Neuronal stem cell (in vitro differentiated cells): Measurements from ENCODE around the gene ELOVL7.

Experiments used
- DNase-seq: peaks from one replicate; pipeline ENCODE4 v3.0.0-alpha.2; 2013; ENCODE audit warnings: low spot score
- H2AFZ ChIP-seq: one replicate; pipeline ENCODE4 v1.6.1; 2013; ENCODE audit warnings: mild to moderate bottlenecking, low read length, inconsistent platforms
- H2AK5ac ChIP-seq: 2 replicates; pipeline ENCODE4 v1.6.1; 2013; ENCODE audit warnings: low read depth, mild to moderate bottlenecking, inconsistent platforms, low read length, moderate library complexity, mixed read lengths
- H2BK120ac ChIP-seq: 2 replicates; pipeline ENCODE4 v1.6.1; 2013; ENCODE audit warnings: low read depth, mild to moderate bottlenecking, inconsistent platforms, low read length, moderate library complexity, mixed read lengths
- H2BK12ac ChIP-seq: one replicate; pipeline ENCODE4 v1.6.1; 2013; ENCODE audit warnings: low read length, inconsistent platforms
- H2BK15ac ChIP-seq: 2 replicates; pipeline ENCODE4 v1.6.1; 2013; ENCODE audit warnings: mild to moderate bottlenecking, low read length, inconsistent platforms, mixed read lengths
- H2BK5ac ChIP-seq: one replicate; pipeline ENCODE4 v1.6.1; 2013; ENCODE audit warnings: inconsistent platforms, mild to moderate bottlenecking, low read length, moderate library complexity
- H3K14ac ChIP-seq: one replicate; pipeline ENCODE4 v1.6.1; 2013; ENCODE audit warnings: low read length, inconsistent platforms
- H3K18ac ChIP-seq: 2 replicates; pipeline ENCODE4 v1.6.1; 2013; ENCODE audit warnings: low read length, inconsistent platforms
- H3K23ac ChIP-seq: 2 replicates; pipeline ENCODE4 v1.6.1; 2013; ENCODE audit warnings: low read depth, mild to moderate bottlenecking, mixed read lengths, low read length, inconsistent platforms; ENCODE audit not compliant: poor library complexity
- H3K27ac ChIP-seq: replicated peaks from 3 replicates; pipeline ENCODE4 v1.5.1; 2013; ENCODE audit warnings: low read length, inconsistent platforms
- H3K27me3 ChIP-seq, 3 experiments: 2 replicates each; pipeline ENCODE4 v1.6.1; 2013; ENCODE audit warnings: low read length in 3 of 3, mild to moderate bottlenecking in 2 of 3, inconsistent platforms in 1 of 3, low read depth in 1 of 3, mixed read lengths in 1 of 3, moderate library complexity in 1 of 3; ENCODE audit not compliant: control insufficient read depth in 3 of 3, insufficient read depth in 3 of 3
- H3K36me3 ChIP-seq, 2 donors: replicated peaks in 1 of 2; 2 replicates each; pipeline ENCODE4 v1.6.1; 2013; ENCODE audit warnings: low read length in 2 of 2; ENCODE audit not compliant: control insufficient read depth in 2 of 2, insufficient read depth in 2 of 2
- H3K4ac ChIP-seq: 2 replicates; pipeline ENCODE4 v1.6.1; 2013; ENCODE audit warnings: inconsistent platforms, mild to moderate bottlenecking, low read length, moderate library complexity
- H3K4me1 ChIP-seq, 2 donors: 1 replicate in 1 of 2; 2 replicates in 1 of 2; pipeline ENCODE4 v1.6.1; 2013; ENCODE audit warnings: low read length in 2 of 2, low read depth in 1 of 2; ENCODE audit not compliant: control insufficient read depth in 2 of 2, insufficient read depth in 1 of 2
- H3K4me2 ChIP-seq: one replicate; pipeline ENCODE4 v1.6.1; 2013; ENCODE audit warnings: mild to moderate bottlenecking, low read length, inconsistent platforms; ENCODE audit not compliant: insufficient read depth, poor library complexity, severe bottlenecking
- H3K4me3 ChIP-seq, 2 donors: 2 replicates each; pipeline ENCODE4 v1.5.1; 2013; ENCODE audit warnings: low read length in 2 of 2, mild to moderate bottlenecking in 2 of 2, inconsistent platforms in 1 of 2, moderate library complexity in 1 of 2
- H3K79me1 ChIP-seq: one replicate; pipeline ENCODE4 v1.6.1; 2013; ENCODE audit warnings: low read depth, mild to moderate bottlenecking, inconsistent platforms, low read length, moderate library complexity
- H3K9ac ChIP-seq: one replicate; pipeline ENCODE4 v1.6.1; 2013; ENCODE audit warnings: mild to moderate bottlenecking, low read depth, low read length, inconsistent platforms; ENCODE audit not compliant: poor library complexity
- H3K9me3 ChIP-seq, 2 donors: replicated peaks in 1 of 2; 2 replicates each; pipeline versions ENCODE3 to v1.6.1; 2013; ENCODE audit warnings: low read length in 2 of 2, mild to moderate bottlenecking in 2 of 2, inconsistent platforms in 1 of 2, low read depth in 1 of 2, mixed read lengths in 1 of 2, moderate library complexity in 1 of 2; ENCODE audit not compliant: control insufficient read depth in 2 of 2, insufficient read depth in 1 of 2
- H4K8ac ChIP-seq: one replicate; pipeline ENCODE4 v1.6.1; 2013; ENCODE audit warnings: low read depth, mild to moderate bottlenecking, inconsistent platforms, low read length, moderate library complexity
- H4K91ac ChIP-seq: one replicate; pipeline ENCODE4 v1.6.1; 2013; ENCODE audit warnings: low read length, low read depth, mild to moderate bottlenecking, inconsistent platforms; ENCODE audit not compliant: poor library complexity
- WGBS, 2 donors: extraction: QIAGEN DNeasy Blood & Tissue Kit; methylation state at CpG; one replicate each; pipeline ENCODE4 v1.1.7; 2013; ENCODE audit warnings: missing lambda C conversion rate in 2 of 2, mixed read lengths in 1 of 2; ENCODE audit not compliant: insufficient read length in 2 of 2, insufficient replicate concordance in 1 of 2; ENCODE audit errors: extremely low coverage in 2 of 2; 5-methylcytosine and 5-hydroxymethylcytosine counted together

The ELOVL7 gene

DNA sequence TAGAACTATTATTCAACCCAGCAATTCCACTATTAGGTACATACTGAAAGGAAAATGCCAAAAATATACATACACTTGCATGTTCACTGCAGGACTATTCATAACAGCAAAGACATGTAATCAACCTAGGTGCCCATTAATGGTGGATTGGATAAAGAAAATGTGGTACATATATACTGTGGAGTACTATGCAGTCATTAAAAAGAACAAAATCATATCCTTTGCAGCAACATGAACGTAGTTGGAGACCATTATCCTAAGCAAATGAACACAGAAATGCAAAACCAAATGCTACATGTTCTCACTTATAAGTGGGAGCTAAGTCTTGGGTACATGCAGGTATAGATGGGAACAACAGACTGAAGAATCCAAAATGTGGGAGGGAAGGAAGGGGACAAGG lies 67.7 kb downstream of the ELOVL7 start:
- no CpG with 5 or more reads among the region's 1 CpG for WGBS, 2 donors
- DNase-seq: no peak

DNA sequence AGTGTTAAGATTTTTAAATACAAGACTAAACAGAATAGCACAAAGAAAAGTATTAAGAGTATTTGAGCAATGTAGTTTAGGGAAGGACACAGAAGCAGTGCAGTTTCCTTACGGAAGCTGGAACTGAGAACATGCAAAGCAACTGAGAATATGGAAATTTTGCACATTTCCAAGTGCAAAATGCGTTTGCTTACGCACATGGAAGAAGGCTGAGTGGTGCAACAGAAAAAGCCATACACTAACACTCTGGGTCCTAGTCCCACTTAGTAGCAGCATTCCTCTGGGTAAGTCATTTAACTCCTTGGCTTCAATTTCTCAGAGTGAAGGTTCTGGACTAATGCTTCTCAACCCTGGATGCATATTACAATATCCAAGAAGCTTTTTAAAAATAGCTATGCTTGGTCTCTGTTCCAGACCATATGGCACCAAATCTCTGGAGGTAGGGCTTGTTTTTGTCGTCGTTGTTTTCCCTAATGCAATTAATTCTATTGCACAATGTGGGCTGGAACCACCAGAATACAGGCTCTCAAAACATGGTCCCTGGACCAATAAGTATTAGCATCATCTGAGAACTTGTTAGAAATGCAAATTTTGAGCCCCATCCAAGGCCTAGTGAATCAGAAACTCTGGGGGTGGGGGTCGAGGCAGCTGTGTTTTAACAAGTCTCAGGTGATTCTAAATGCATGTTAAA lies 78.9 kb downstream of the ELOVL7 start:
- H3K9ac ChIP-seq: no peak overlapping the region
- no peaks in the 10 kb centered on the region for H3K9me3 ChIP-seq
- no peak overlapping the region for H4K91ac ChIP-seq
- no peak overlapping the region for H3K18ac ChIP-seq
- H3K27me3 ChIP-seq: no peaks in the 10 kb centered on the region
- no peaks in the 10 kb centered on the region for H3K79me1 ChIP-seq
- no peak overlapping the region for H2AFZ ChIP-seq
- no peak overlapping the region for H2BK120ac ChIP-seq
- no peak overlapping the region for H2BK15ac ChIP-seq
- no peak overlapping the region for H3K4me3 ChIP-seq
- no CpG with 5 or more reads among the region's 6 CpGs for WGBS, 2 donors
- DNase-seq: no peak
- no peak overlapping the region for H3K27ac ChIP-seq
- no peak overlapping the region for H3K4ac ChIP-seq
- peak overlapping the region; percentile 18 for H3K4me2 ChIP-seq
- no peaks in the 10 kb centered on the region for H3K4me1 ChIP-seq
- no peak overlapping the region for H2AK5ac ChIP-seq
- H3K14ac ChIP-seq: no peak overlapping the region
- H3K23ac ChIP-seq: no peak overlapping the region
- no peak overlapping the region for H2BK12ac ChIP-seq
- H4K8ac ChIP-seq: no peak overlapping the region
- H2BK5ac ChIP-seq: no peak overlapping the region
- H3K36me3 ChIP-seq: no peaks in the 10 kb centered on the region

More for the DNA sequence above, 67.7 kb downstream of the ELOVL7 start:
- H2BK15ac ChIP-seq: no peak overlapping the region
- no peak overlapping the region for H4K91ac ChIP-seq
- H2BK120ac ChIP-seq: no peak overlapping the region
- no peaks in the 10 kb centered on the region for H3K27me3 ChIP-seq
- H2AK5ac ChIP-seq: no peak overlapping the region
- no peak overlapping the region for H2AFZ ChIP-seq
- no peak overlapping the region for H3K27ac ChIP-seq
- no peak overlapping the region for H3K23ac ChIP-seq
- no peak overlapping the region for H3K18ac ChIP-seq
- H3K9ac ChIP-seq: no peak overlapping the region
- no peaks in the 10 kb centered on the region for H3K36me3 ChIP-seq
- no peaks in the 10 kb centered on the region for H3K79me1 ChIP-seq
- no peak overlapping the region for H3K14ac ChIP-seq
- no peaks in the 10 kb centered on the region for H3K4me1 ChIP-seq
- H4K8ac ChIP-seq: no peak overlapping the region
- H2BK12ac ChIP-seq: no peak overlapping the region
- no peaks in the 10 kb centered on the region for H3K9me3 ChIP-seq
- no peak overlapping the region for H3K4me2 ChIP-seq
- H2BK5ac ChIP-seq: no peak overlapping the region
- H3K4me3 ChIP-seq: no peak overlapping the region
- H3K4ac ChIP-seq: no peak overlapping the region

DNA sequence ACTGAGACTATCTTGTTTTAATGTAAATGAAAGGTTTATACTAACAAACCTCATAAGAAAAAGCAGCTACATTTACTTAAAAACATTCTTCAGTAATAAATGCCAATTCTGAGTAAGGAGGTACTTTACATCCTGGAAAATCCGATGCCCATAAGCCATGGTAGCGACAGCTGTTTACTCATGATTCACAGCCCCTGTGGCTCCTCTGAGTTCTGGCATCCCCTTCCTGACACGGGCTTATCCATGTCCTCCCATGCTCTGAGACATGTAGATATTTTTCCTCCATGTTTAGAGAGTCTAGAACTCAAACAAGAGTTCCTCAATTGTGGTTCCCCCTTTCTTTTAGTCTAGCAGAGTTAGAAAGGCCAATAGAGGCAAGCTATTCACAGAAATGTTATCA lies 81.0 kb downstream of the ELOVL7 start:
- H3K27ac ChIP-seq: no peak overlapping the region
- no peak overlapping the region for H2BK15ac ChIP-seq
- H3K4me3 ChIP-seq: no peak overlapping the region
- no peak overlapping the region for H3K4ac ChIP-seq
- H4K8ac ChIP-seq: no peak overlapping the region
- no peak overlapping the region for H2BK12ac ChIP-seq
- no peak overlapping the region for H3K23ac ChIP-seq
- H3K4me1 ChIP-seq: no peaks in the 10 kb centered on the region
- H2AFZ ChIP-seq: no peak overlapping the region
- no peaks in the 10 kb centered on the region for H3K9me3 ChIP-seq
- H3K79me1 ChIP-seq: no peaks in the 10 kb centered on the region
- H3K27me3 ChIP-seq: no peaks in the 10 kb centered on the region
- H4K91ac ChIP-seq: no peak overlapping the region
- no peak overlapping the region for H3K9ac ChIP-seq
- WGBS, 2 donors: no CpG with 5 or more reads among the region's 3 CpGs
- no peak for DNase-seq
- H3K14ac ChIP-seq: no peak overlapping the region
- no peak overlapping the region for H2BK5ac ChIP-seq
- H2BK120ac ChIP-seq: no peak overlapping the region
- H2AK5ac ChIP-seq: no peak overlapping the region
- no peak overlapping the region for H3K18ac ChIP-seq
- no peaks in the 10 kb centered on the region for H3K36me3 ChIP-seq
- no peak overlapping the region for H3K4me2 ChIP-seq

DNA sequence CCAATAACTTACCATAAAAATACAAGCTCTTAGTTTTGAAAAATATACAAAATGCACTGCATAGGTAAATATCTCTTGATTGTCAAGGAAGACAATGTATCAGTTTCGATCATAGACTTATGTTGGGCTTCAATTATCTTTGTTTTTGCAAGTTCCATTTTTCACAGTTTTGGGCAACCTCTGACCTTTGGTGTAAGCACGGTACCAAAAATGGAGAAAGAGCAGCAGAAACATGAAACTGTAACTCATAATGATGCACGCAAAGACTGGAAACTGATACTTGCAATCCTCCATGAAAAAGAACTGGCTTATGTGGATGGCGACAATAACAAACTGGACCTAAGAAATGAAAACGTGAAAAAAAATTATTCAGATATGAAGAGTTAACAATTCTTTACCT lies 89.6 kb downstream of the ELOVL7 start:
- H3K9me3 ChIP-seq: no peaks in the 10 kb centered on the region
- no peak overlapping the region for H3K23ac ChIP-seq
- no peak overlapping the region for H3K4me2 ChIP-seq
- H3K9ac ChIP-seq: no peak overlapping the region
- H3K14ac ChIP-seq: no peak overlapping the region
- no peak overlapping the region for H4K91ac ChIP-seq
- H3K4me3 ChIP-seq: no peak overlapping the region
- no peaks in the 10 kb centered on the region for H3K36me3 ChIP-seq
- no peaks in the 10 kb centered on the region for H3K79me1 ChIP-seq
- no peak for DNase-seq
- H3K4ac ChIP-seq: no peak overlapping the region
- H4K8ac ChIP-seq: no peak overlapping the region
- no peak overlapping the region for H3K27ac ChIP-seq
- no peaks in the 10 kb centered on the region for H3K4me1 ChIP-seq
- H2AK5ac ChIP-seq: no peak overlapping the region
- WGBS, 2 donors: no CpG with 5 or more reads among the region's 5 CpGs
- no peak overlapping the region for H2BK5ac ChIP-seq
- no peak overlapping the region for H2BK12ac ChIP-seq
- no peak overlapping the region for H3K18ac ChIP-seq
- no peak overlapping the region for H2BK15ac ChIP-seq
- no peak overlapping the region for H2BK120ac ChIP-seq
- no peaks in the 10 kb centered on the region for H3K27me3 ChIP-seq
- no peak overlapping the region for H2AFZ ChIP-seq
